Psoas muscle (tissue), 8 donors: ENCODE measurements around the gene VPS37B. TPM values are rescaled to one million over a fixed set of nuclear protein-coding genes. Genes with fewer than 3 reads are reported as not detected.
A peak's percentile ranks its signal among the peaks of the same experiment; 100 is the strongest.

Experiments
- ATAC-seq, 4 donors: fragments of 200-7000 bp; cut with Tn5 transposase; one replicate each; pipeline ENCODE4 v1.9.1; 2020; ENCODE audit warnings: moderate library complexity in 3 of 4, mild to moderate bottlenecking in 2 of 4
- DNase-seq, 2 donors: peaks; one replicate each; pipeline ENCODE4 v3.0.0-alpha.2; 2020
- H3K27ac ChIP-seq: fragments of 200-600 bp; one replicate; pipeline ENCODE4 v1.8.0; 2022
- H3K27me3 ChIP-seq, 3 donors: fragments of 200-600 bp in 1 of 3; one replicate each; pipeline versions ENCODE4 v1.6.1 to v1.8.0; 2013 to 2022; ENCODE audit warnings: low read length in 2 of 3, mild to moderate bottlenecking in 2 of 3, moderate library complexity in 1 of 3; ENCODE audit not compliant: insufficient read depth in 3 of 3
- H3K36me3 ChIP-seq, 2 donors: fragments of 200-600 bp in 1 of 2; one replicate each; pipeline versions ENCODE4 v1.6.1 to v1.8.0; 2013 to 2022; ENCODE audit warnings: low read depth in 1 of 2, mild to moderate bottlenecking in 1 of 2, moderate library complexity in 1 of 2; ENCODE audit not compliant: insufficient read depth in 1 of 2
- H3K4me1 ChIP-seq: fragments of 200-600 bp; one replicate; pipeline ENCODE4 v1.8.0; 2022
- H3K4me3 ChIP-seq: fragments of 200-600 bp; one replicate; pipeline ENCODE4 v1.8.0; 2022; ENCODE audit warnings: mild to moderate bottlenecking
- H3K9me3 ChIP-seq: fragments of 200-600 bp; one replicate; pipeline ENCODE4 v1.8.0; 2022
- CTCF ChIP-seq: fragments of 200-600 bp; IDR thresholded peaks from one replicate; pipeline ENCODE4 v1.8.0; 2022; ENCODE audit warnings: antibody characterized with exemption
- WGBS, 3 donors: extraction: QIAGEN DNeasy Blood & Tissue Kit; methylation state at CpG; one replicate each; pipeline versions ENCODE4 v1.1.6 to v1.1.7; 2013; 5-methylcytosine and 5-hydroxymethylcytosine counted together
- intact Hi-C, 2 donors: fragments of 100-400 bp; cut with DNase I; formaldehyde crosslinking; loops; one replicate each; pipeline versions ENCODE4 v1.11.0 to v1.14.2; 2022
- polyA plus RNA-seq, 3 donors: library from polyadenylated mRNA; stranded (reverse); fragments of 200-250 nt; gene quantifications; one replicate each; pipeline ENCODE4 v1.2.3, GENCODE V29; 2013
- total RNA-seq, 4 donors: library from RNA; stranded (reverse); fragmentation: NEBNext Ultra II Directional in 2 of 4; extraction: Animal tissue kit (Norgen Biotek cat#: 25700) in 2 of 4; gene quantifications; one replicate each; pipeline versions ENCODE4 v1.2.1 to v1.2.4, GENCODE V29; 2021 to 2023
- donor health status: healthy with polysubstance abuse.
- donor health status: DM: no; HTN: no; CAD: no; lungs with moderate emphysema.
- donor health status: Bipolar disorder and iron deficiency.
- donor health status: healthy.
- donor health status: DM: yes; HTN: yes; CAD: no.
- donor health status: DM: no; HTN: no; CAD: no.
- donor health status: DM: no; HTN: no; CAD: no.
- donor health status: DM: yes; HTN: yes; CAD: no.

VPS37B gene
- total and polyA plus RNA-seq, 7 donors, result 3.2 to 11.1 (median 8.9) TPM

DNA sequence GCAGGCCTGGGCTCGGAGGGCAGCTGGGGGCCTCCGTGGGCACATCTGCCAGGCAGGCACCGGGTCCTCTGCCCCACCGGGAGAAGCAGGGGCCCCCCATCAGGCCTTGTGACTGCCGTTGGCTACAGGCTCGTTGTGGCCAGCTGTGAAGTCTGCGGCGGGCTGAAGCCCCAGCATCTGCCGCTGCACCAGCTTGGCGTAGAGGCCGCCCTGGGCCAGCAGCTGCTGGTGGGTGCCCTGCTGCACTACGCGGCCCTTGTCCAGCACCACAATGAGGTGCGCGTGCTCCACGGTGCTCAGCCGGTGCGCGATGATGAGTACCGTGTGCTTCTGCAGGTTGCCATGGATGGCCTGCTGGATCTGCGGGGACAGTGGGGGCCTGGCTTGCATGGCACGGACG lies 33.9 kb upstream of the VPS37B start:
- Histone ChIP-seq H3K4me1 (no peaks in the 10 kb centered on the region), H3K36me3 (no peaks in the 10 kb centered on the region), H3K4me3 (no peak overlapping the region), H3K9me3 (no peaks in the 10 kb centered on the region), H3K27me3 (no peaks in the 10 kb centered on the region), H3K27ac (no peak overlapping the region)
- WGBS, 3 donors, result 68 to 83% (median 79%) methylated on average over 22 to 23 of the region's 23 CpGs
- no peak for TF ChIP-seq CTCF
- no peak for ATAC-seq
- DNase-seq, result no peak
- intact Hi-C loops, result no loop called here

DNA sequence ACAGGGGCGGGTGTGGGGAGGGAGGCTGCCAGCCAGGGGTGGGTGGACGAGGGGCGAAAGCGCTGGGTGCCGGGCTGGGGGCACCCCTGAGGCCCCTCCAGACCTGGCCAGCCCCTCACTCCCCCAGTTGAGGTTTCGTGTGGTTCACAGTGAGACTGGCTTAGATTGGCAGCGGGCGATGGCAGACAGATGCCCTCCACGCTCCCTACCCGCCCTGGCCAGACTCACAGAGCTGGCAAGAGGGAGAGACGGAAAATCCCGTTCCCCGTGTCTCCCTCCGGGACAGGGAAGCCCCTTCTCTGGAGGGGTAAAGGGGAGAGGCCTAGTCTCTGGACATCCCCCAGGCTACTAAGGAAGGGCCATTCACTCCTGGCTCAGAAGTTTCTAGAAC lies 33.2 kb upstream of the VPS37B start:
- intact Hi-C loops, result no loop called here
- DNase-seq (no peak), ATAC-seq (peak in 1 of 4 donors; percentile 31)
- Histone ChIP-seq H3K27me3 (no peaks in the 10 kb centered on the region), H3K36me3 (no peaks in the 10 kb centered on the region), H3K27ac (no peak overlapping the region), H3K4me3 (no peak overlapping the region), H3K4me1 (no peaks in the 10 kb centered on the region), H3K9me3 (no peaks in the 10 kb centered on the region)
- no peak for TF ChIP-seq CTCF
- 66 to 81% (median 78%) methylated on average over 12 to 14 of the region's 14 CpGs for WGBS, 3 donors

- Histone ChIP-seq H3K27ac (no peak overlapping the region), H3K4me3 (no peak overlapping the region), H3K36me3 (no peaks in the 10 kb centered on the region), H3K27me3 (no peaks in the 10 kb centered on the region), H3K4me1 (no peaks in the 10 kb centered on the region), H3K9me3 (no peaks in the 10 kb centered on the region)
- no peak for DNase-seq
- no peak for TF ChIP-seq CTCF
- 44 to 57% (median 45%) methylated on average over 12 of the region's 12 CpGs for WGBS, 3 donors
- ATAC-seq, result peak in 3 of 4 donors; percentile 21 to 39 (median 29)
- intact Hi-C loops, result no loop called here
Measured at GRCh38 chr12:122928404-122929147, 32.7 kb upstream of the VPS37B start.

GRCh38 chr12:122927756-122928403 lies 32.0 kb upstream of the VPS37B start:
- Histone ChIP-seq H3K9me3 (no peaks in the 10 kb centered on the region), H3K36me3 (no peaks in the 10 kb centered on the region), H3K27me3 (no peaks in the 10 kb centered on the region), H3K4me3 (no peak overlapping the region), H3K4me1 (no peaks in the 10 kb centered on the region), H3K27ac (no peak overlapping the region)
- TF ChIP-seq CTCF, result no peak
- 77 to 92% (median 77%) methylated on average over 11 of the region's 11 CpGs for WGBS, 3 donors
- no peak for DNase-seq
- no peak for ATAC-seq
- intact Hi-C loops, result no loop called here
